CD4-positive, alpha-beta T cell (primary cell): ENCODE data around the gene BRF1. TPM values are rescaled to one million over a fixed set of nuclear protein-coding genes. Genes with fewer than 3 reads are reported as not detected.

Source experiments
- ATAC-seq: fragments of 200-7000 bp; cut with Tn5 transposase; one replicate; pipeline ENCODE4 v1.10.0; 2022; ENCODE audit warnings: mild to moderate bottlenecking; ENCODE audit not compliant: poor library complexity
- CTCF ChIA-PET: fragments of 350-600 bp; sonication (Branson Sonifier 250); formaldehyde crosslinking; loops from one replicate; lab custom pipeline; 2021; ENCODE audit warnings: antibody characterized with exemption, inconsistent platforms; lab: Charles Lee
- POLR2A ChIA-PET: fragments of 350-600 bp; sonication (Branson Sonifier 250); formaldehyde crosslinking; loops from one replicate; lab custom pipeline; 2021; ENCODE audit warnings: antibody characterized with exemption, inconsistent platforms; lab: Charles Lee
- DNase-seq, 14 experiments: peaks; one replicate each; pipeline ENCODE4 v3.0.0-alpha.2; 2013 to 2020; ENCODE audit warnings: mixed read lengths in 2 of 14
- H3K27ac ChIP-seq, 2 donors: one replicate each; pipeline versions ENCODE4 v1.5.1 to v1.7.0; 2013; ENCODE audit warnings: low read length in 2 of 2, low read depth in 1 of 2, mild to moderate bottlenecking in 1 of 2
- H3K27me3 ChIP-seq, 2 experiments: 1 replicate in 1 of 2; 2 replicates in 1 of 2; pipeline versions ENCODE4 v1.6.1 to v1.7.0; 2013; ENCODE audit warnings: low read length in 2 of 2, control low read depth in 1 of 2, mild to moderate bottlenecking in 1 of 2, moderate library complexity in 1 of 2; ENCODE audit not compliant: insufficient read depth in 2 of 2, control insufficient read depth in 1 of 2
- H3K36me3 ChIP-seq: one replicate; pipeline ENCODE4 v1.6.1; 2013; ENCODE audit warnings: low read length, control low read depth; ENCODE audit not compliant: insufficient read depth
- H3K4me1 ChIP-seq: one replicate; pipeline ENCODE4 v1.6.1; 2013; ENCODE audit warnings: low read length, control low read depth; ENCODE audit not compliant: insufficient read depth
- H3K4me3 ChIP-seq: one replicate; pipeline ENCODE4 v1.5.1; 2013; ENCODE audit warnings: mild to moderate bottlenecking, low read length, moderate library complexity
- H3K9me3 ChIP-seq, 2 experiments: 1 replicate in 1 of 2; 2 replicates in 1 of 2; pipeline versions ENCODE4 v1.6.1 to v1.7.0; 2013; ENCODE audit warnings: low read length in 2 of 2, mild to moderate bottlenecking in 2 of 2, control low read depth in 1 of 2, moderate library complexity in 1 of 2; ENCODE audit not compliant: control insufficient read depth in 1 of 2, insufficient read depth in 1 of 2
- H3K27ac Mint-ChIP-seq: one replicate; pipeline ENCODE4 v1.8.0; 2020; ENCODE audit warnings: mixed read lengths
- H3K27me3 Mint-ChIP-seq: one replicate; pipeline ENCODE4 v1.8.0; 2021; ENCODE audit warnings: mixed read lengths
- H3K36me3 Mint-ChIP-seq: one replicate; pipeline ENCODE4 v1.8.0; 2021; ENCODE audit warnings: low read depth, mixed read lengths
- H3K4me1 Mint-ChIP-seq: one replicate; pipeline ENCODE4 v1.8.0; 2021; ENCODE audit warnings: low read depth, mixed read lengths
- H3K4me3 Mint-ChIP-seq: one replicate; pipeline ENCODE4 v1.8.0; 2020; ENCODE audit warnings: mild to moderate bottlenecking, mixed read lengths
- H3K9me3 Mint-ChIP-seq: one replicate; pipeline ENCODE4 v1.8.0; 2020; ENCODE audit warnings: mixed read lengths
- CTCF ChIP-seq: fragments of 200-600 bp; IDR thresholded peaks from one replicate; pipeline ENCODE4 v1.8.0; 2022; ENCODE audit warnings: antibody characterized with exemption, mild to moderate bottlenecking
- intact Hi-C, 2 experiments: fragments of 100-400 bp; cut with DNase I in 1 of 2; cut with micrococcal nuclease in 1 of 2; formaldehyde crosslinking; loops; one replicate each; pipeline versions ENCODE4 v1.15.1 to v1.9.0; 2023 to 2025; cut with DNase I, micrococcal nuclease
- total RNA-seq, 174 experiments: library from RNA in 2 of 174; stranded (reverse) in 2 of 174; gene quantifications; one replicate each; pipeline ENCODE4 v1.2.3 and lab custom pipeline; 2021 to 2026

BRF1 gene
- total RNA-seq, 2 experiments from 2014 or later = 77.4 to 77.7 TPM

GRCh38 chr14:105332350-105332874 lies 31.6 kb upstream of the BRF1 start:
- Histone ChIP-seq H3K4me3 (no peak overlapping the region), H3K9me3 (no peaks in the 10 kb centered on the region), H3K27ac (no peak overlapping the region), H3K4me1 (peaks cover 41% of the 10 kb centered on the region), H3K36me3 (peaks cover 3% of the 10 kb centered on the region), H3K27me3 (no peaks in the 10 kb centered on the region)
- H3K4me3 Mint-ChIP-seq = no peak overlapping the region
- H3K9me3 Mint-ChIP-seq = no peaks in the 10 kb centered on the region
- H3K4me1 Mint-ChIP-seq = peaks cover 34% of the 10 kb centered on the region
- TF ChIP-seq CTCF = no peak
- ChIA-PET CTCF (no interaction called here), POLR2A (no interaction called here)
- no peak for ATAC-seq
- H3K36me3 Mint-ChIP-seq = no peaks in the 10 kb centered on the region
- no peaks in the 10 kb centered on the region for H3K27me3 Mint-ChIP-seq
- intact Hi-C loops = no loop called here
- no peak overlapping the region for H3K27ac Mint-ChIP-seq
- DNase-seq = no peak

- POLR2A ChIA-PET = no interaction called here
- Mint-ChIP-seq H3K27ac (peak overlapping the region; percentile 27), H3K4me1 (peaks cover 34% of the 10 kb centered on the region), H3K36me3 (no peaks in the 10 kb centered on the region), H3K9me3 (no peaks in the 10 kb centered on the region), H3K4me3 (peak overlapping the region; percentile 26), H3K27me3 (no peaks in the 10 kb centered on the region)
- Histone ChIP-seq H3K4me3 (no peak overlapping the region), H3K36me3 (no peaks in the 10 kb centered on the region), H3K4me1 (peaks cover 41% of the 10 kb centered on the region), H3K27ac (no peak overlapping the region), H3K9me3 (no peaks in the 10 kb centered on the region), H3K27me3 (no peaks in the 10 kb centered on the region)
- intact Hi-C loops = no loop called here
- ATAC-seq (peak; percentile 57), DNase-seq (no peak)
- no peak for TF ChIP-seq CTCF
- CTCF ChIA-PET = no interaction called here
Observed at GRCh38 chr14:105331575-105332349, 31.0 kb upstream of the BRF1 start.

GRCh38 chr14:105330491-105330895 lies 29.7 kb upstream of the BRF1 start:
- intact Hi-C loops = no loop called here
- no peaks in the 10 kb centered on the region for H3K36me3 Mint-ChIP-seq
- H3K27ac Mint-ChIP-seq = no peak overlapping the region
- Histone ChIP-seq H3K27me3 (no peaks in the 10 kb centered on the region), H3K36me3 (no peaks in the 10 kb centered on the region), H3K27ac (no peak overlapping the region), H3K4me3 (no peak overlapping the region), H3K9me3 (no peaks in the 10 kb centered on the region), H3K4me1 (peaks cover 41% of the 10 kb centered on the region)
- ChIA-PET POLR2A (no interaction called here), CTCF (no interaction called here)
- H3K4me1 Mint-ChIP-seq = peaks cover 34% of the 10 kb centered on the region
- H3K4me3 Mint-ChIP-seq = no peak overlapping the region
- TF ChIP-seq CTCF = no peak
- H3K9me3 Mint-ChIP-seq = no peaks in the 10 kb centered on the region
- DNase-seq (no peak), ATAC-seq (no peak)
- H3K27me3 Mint-ChIP-seq = no peaks in the 10 kb centered on the region
